Lower lobe of right lung (tissue), 2 donors: Measurements from ENCODE around the gene ZNF652. TPM values are rescaled to one million over a fixed set of nuclear protein-coding genes. Genes with fewer than 3 reads are reported as not detected.

ENCODE experiments used
- ATAC-seq, 2 donors: fragments of 200-7000 bp; cut with Tn5 transposase; one replicate each; pipeline ENCODE4 v1.9.1; 2020 to 2022; ENCODE audit warnings: mild to moderate bottlenecking in 2 of 2, moderate library complexity in 2 of 2
- DNase-seq: peaks from one replicate; pipeline ENCODE4 v3.0.0-alpha.2; 2020
- H3K27ac ChIP-seq: fragments of 200-600 bp; one replicate; pipeline ENCODE4 v1.8.0; 2022
- H3K27me3 ChIP-seq: fragments of 200-600 bp; one replicate; pipeline ENCODE4 v1.8.0; 2022; ENCODE audit warnings: low read depth
- H3K36me3 ChIP-seq: fragments of 200-600 bp; one replicate; pipeline ENCODE4 v1.8.0; 2022; ENCODE audit warnings: mild to moderate bottlenecking
- H3K4me1 ChIP-seq: fragments of 200-600 bp; one replicate; pipeline ENCODE4 v1.8.0; 2022
- H3K4me3 ChIP-seq: fragments of 200-600 bp; one replicate; pipeline ENCODE4 v1.8.0; 2022; ENCODE audit warnings: mild to moderate bottlenecking
- H3K9me3 ChIP-seq: fragments of 200-600 bp; one replicate; pipeline ENCODE4 v1.8.0; 2022
- intact Hi-C: fragments of 100-400 bp; cut with DNase I; formaldehyde crosslinking; loops from one replicate; pipeline ENCODE4 v1.11.0; 2022
- total RNA-seq: library from RNA; stranded (reverse); fragmentation: NEBNext Ultra II Directional; extraction: Animal tissue kit (Norgen Biotek cat#: 25700); gene quantifications from one replicate; pipeline ENCODE4 v1.2.1, GENCODE V29; 2021
- TF ChIP-seq, protein P1 (sequence below): fragments of 200-600 bp; IDR thresholded peaks from one replicate; pipeline ENCODE4 v1.8.0; 2022; ENCODE audit warnings: antibody characterized with exemption, mild to moderate bottlenecking
- donor health status: DM: no; HTN: yes; CAD: no; lungs with severe emphysema.

Gene ZNF652
- total RNA-seq, 1 donor from 2014 or later: 49.0 TPM

DNA sequence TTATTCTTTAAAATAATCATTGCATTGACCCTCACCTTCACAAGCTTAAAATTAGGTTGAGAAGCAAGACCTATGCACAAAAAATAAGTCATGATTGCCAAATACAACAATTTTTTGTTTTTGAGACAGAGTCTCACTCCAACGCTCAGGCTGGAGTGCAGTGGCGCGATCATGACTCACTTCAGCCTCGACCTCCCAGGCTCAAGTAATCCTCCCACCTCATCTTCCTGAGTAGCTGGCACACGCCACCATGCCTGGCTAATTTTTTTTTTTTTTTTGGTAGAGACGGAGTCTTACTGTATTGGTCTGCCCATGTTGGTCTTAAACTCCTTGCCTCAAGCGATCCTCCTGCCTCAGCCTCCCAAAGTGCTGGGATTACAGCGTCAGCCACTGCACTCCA is 24.2 kb downstream of the ZNF652 start:
- TF ChIP-seq, protein P1, sequence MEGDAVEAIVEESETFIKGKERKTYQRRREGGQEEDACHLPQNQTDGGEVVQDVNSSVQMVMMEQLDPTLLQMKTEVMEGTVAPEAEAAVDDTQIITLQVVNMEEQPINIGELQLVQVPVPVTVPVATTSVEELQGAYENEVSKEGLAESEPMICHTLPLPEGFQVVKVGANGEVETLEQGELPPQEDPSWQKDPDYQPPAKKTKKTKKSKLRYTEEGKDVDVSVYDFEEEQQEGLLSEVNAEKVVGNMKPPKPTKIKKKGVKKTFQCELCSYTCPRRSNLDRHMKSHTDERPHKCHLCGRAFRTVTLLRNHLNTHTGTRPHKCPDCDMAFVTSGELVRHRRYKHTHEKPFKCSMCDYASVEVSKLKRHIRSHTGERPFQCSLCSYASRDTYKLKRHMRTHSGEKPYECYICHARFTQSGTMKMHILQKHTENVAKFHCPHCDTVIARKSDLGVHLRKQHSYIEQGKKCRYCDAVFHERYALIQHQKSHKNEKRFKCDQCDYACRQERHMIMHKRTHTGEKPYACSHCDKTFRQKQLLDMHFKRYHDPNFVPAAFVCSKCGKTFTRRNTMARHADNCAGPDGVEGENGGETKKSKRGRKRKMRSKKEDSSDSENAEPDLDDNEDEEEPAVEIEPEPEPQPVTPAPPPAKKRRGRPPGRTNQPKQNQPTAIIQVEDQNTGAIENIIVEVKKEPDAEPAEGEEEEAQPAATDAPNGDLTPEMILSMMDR: no peak
- Histone ChIP-seq H3K4me1 (peaks cover 41% of the 10 kb centered on the region), H3K9me3 (no peaks in the 10 kb centered on the region), H3K36me3 (peaks cover 4% of the 10 kb centered on the region), H3K27ac (no peak overlapping the region), H3K27me3 (no peaks in the 10 kb centered on the region), H3K4me3 (no peak overlapping the region)
- intact Hi-C loops: no loop called here
- ATAC-seq (no peak), DNase-seq (no peak)

DNA sequence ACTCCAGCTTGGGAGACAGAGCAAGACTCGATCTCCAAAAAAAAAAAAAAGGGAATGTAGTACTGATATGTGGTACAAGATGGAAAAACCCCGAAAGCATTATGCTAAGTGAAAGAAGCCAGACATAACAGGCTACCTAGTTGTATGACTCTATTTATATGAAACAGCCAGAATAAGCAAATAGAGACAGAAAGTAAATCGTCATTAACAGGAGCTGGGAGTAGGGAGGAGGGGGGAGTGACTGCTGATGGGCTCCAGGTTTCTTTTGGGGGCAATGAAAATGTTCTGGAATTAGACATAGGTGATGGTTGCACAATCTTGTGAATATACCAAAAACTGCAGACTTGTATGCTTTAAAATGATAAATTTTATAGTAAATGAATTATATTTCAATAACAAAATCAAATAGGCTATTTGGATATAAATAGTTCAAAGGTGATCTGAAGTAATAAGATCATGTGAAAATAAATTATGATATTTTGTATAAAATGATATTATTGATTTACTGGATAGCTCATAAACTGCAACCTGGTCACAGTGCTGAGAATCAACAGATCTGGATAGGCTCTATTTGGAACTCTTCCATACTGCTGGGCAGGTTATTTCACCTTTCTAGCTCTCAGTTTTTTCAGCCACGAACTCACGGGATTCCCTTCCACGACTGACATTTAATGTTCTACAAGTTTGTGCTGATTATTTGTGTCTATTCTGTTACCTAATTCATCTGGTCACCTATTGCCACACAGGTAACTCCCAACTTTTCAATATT is 27.1 kb downstream of the ZNF652 start:
- no peaks in the 10 kb centered on the region for H3K27me3 ChIP-seq
- DNase-seq: no peak
- H3K4me1 ChIP-seq: peaks cover 25% of the 10 kb centered on the region
- H3K27ac ChIP-seq: no peak overlapping the region
- intact Hi-C loops: no loop called here
- no peak overlapping the region for H3K4me3 ChIP-seq
- no peaks in the 10 kb centered on the region for H3K9me3 ChIP-seq
- H3K36me3 ChIP-seq: peaks cover 4% of the 10 kb centered on the region
- no peak for ATAC-seq
- TF ChIP-seq, protein P1: no peak

DNA sequence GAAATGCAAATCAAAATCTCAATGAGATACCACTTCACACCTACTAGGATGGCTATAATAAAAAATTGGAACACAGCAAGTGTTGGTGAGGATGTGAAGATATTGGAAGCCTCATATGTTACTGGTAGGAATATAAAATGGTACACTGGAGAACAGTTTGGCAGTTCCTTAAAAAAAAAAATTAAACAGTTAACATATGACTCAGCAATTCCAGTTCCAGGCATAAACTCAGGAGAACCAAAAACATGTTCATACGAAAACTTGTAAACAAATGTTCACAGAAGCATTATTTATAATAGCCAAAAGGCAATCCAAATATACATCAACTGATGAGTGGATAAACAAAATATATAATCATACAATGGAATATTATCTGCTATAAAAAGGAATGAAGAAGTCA is 28.2 kb downstream of the ZNF652 start:
- Histone ChIP-seq H3K4me1 (peaks cover 23% of the 10 kb centered on the region), H3K9me3 (no peaks in the 10 kb centered on the region), H3K4me3 (no peak overlapping the region), H3K27ac (no peak overlapping the region), H3K27me3 (no peaks in the 10 kb centered on the region), H3K36me3 (peaks cover 4% of the 10 kb centered on the region)
- no peak for ATAC-seq
- no peak for DNase-seq
- intact Hi-C loops: no loop called here
- TF ChIP-seq, protein P1: no peak

DNA sequence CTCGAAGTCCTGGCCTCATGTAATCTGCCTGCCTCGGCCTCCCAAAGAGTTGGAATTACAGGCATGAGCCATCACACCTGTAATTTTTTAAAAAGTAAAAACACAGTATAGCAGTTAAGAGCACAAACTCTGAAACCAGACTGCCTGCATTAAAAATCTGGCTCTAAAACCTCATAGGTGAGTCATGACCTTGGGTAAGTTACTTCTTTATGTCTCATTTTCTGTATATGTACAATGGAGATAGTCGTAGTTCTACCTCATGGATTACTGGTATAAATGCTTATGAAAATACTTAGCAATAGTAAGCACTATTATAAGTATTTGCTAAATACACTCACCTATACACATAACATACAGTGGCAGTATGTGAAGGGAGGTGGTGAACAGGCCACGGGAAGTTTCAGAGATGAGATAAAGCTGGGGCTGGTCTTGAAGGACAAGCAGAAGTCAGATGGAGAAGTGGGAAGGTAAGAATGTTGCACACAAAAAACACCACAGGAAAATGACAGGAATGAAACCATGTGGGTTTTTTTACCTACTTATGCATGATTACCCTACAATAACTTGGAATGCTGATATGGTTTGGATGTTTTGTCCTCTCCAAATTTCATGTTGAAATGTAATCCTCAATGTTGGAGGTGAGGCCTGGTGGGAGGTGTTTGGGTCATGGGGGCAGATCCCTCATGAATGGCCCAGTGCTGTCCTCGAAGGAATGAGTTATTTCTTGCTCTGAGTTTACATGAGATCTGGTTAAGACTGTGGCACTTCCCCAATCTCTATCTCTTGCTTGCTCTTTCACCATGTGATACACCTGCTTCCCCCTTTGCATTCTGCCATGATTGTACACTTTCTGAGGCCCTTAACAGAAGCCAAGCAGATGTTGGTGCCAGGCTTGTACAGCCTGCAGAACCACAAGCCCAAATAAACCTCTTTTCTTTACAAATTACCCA is 33.9 kb downstream of the ZNF652 start:
- TF ChIP-seq, protein P1: no peak
- no peak overlapping the region for H3K4me3 ChIP-seq
- no peak for DNase-seq
- peak in 1 of 2 donors; percentile 55 for ATAC-seq
- intact Hi-C loops: no loop called here
- H3K27me3 ChIP-seq: no peaks in the 10 kb centered on the region
- H3K36me3 ChIP-seq: no peaks in the 10 kb centered on the region
- H3K4me1 ChIP-seq: peaks cover 6% of the 10 kb centered on the region
- no peak overlapping the region for H3K27ac ChIP-seq
- no peaks in the 10 kb centered on the region for H3K9me3 ChIP-seq

DNA sequence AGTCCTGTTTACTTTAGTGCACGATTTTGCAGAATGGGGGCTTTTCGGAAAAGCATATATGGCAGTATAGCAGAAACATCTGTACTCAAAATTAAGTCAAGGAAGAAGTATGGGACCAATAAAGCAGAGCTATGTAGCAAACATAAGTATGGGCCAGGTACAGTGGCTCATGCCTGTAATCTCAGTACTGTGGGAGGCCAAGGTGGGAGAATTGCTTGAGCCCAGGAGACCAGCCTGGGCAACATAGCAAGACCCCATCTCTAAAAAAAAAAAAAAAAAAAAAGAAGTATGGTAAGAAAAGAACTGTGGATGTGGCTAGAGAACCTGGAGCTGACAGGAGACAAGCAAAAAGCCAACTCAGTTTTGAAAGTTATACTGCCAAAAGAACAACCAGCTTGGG is 36.1 kb downstream of the ZNF652 start:
- Histone ChIP-seq H3K4me1 (peaks cover 6% of the 10 kb centered on the region), H3K27ac (no peak overlapping the region), H3K36me3 (no peaks in the 10 kb centered on the region), H3K9me3 (no peaks in the 10 kb centered on the region), H3K27me3 (no peaks in the 10 kb centered on the region), H3K4me3 (no peak overlapping the region)
- ATAC-seq (no peak), DNase-seq (no peak)
- intact Hi-C loops: no loop called here
- TF ChIP-seq, protein P1: no peak
